Keratinocyte (primary cell): ENCODE results near the gene S100P. TPM values are rescaled to one million over a fixed set of nuclear protein-coding genes. Genes with fewer than 3 reads are reported as not detected.

Experiments
- DNase-seq: peaks from one replicate; pipeline ENCODE4 v3.0.0-alpha.2; 2011; ENCODE audit warnings: low read depth, missing footprints, low spot score
- FAIRE-seq: peaks from 2 replicates; lab custom pipeline; 2011; peaks lifted over from hg19 to GRCh38; lab: Jason Lieb, UNC
- H2AFZ ChIP-seq: 2 replicates; pipeline ENCODE4 v1.6.0; 2012; ENCODE audit warnings: low read length, control low read depth, inconsistent platforms; ENCODE audit not compliant: control insufficient read depth
- H3K27ac ChIP-seq: 2 replicates; pipeline ENCODE4 v1.5.1; 2011; ENCODE audit warnings: low read length; ENCODE audit not compliant: control insufficient read depth, insufficient read depth
- H3K27me3 ChIP-seq: 3 replicates; pipeline ENCODE4 v1.6.0; 2011; ENCODE audit warnings: low read length; ENCODE audit not compliant: control insufficient read depth, insufficient read depth; ENCODE audit errors: extremely low read depth
- H3K36me3 ChIP-seq, 2 experiments: 2 replicates in 1 of 2; 3 replicates in 1 of 2; pipeline ENCODE4 v1.5.1; 2011; ENCODE audit warnings: low read length in 2 of 2, mild to moderate bottlenecking in 1 of 2; ENCODE audit not compliant: control insufficient read depth in 2 of 2, insufficient read depth in 2 of 2; ENCODE audit errors: extremely low read depth in 1 of 2
- H3K4me1 ChIP-seq: 3 replicates; pipeline ENCODE4 v1.5.1; 2011; ENCODE audit warnings: low read length; ENCODE audit not compliant: control insufficient read depth, insufficient read depth; ENCODE audit errors: extremely low read depth
- H3K4me2 ChIP-seq: 3 replicates; pipeline ENCODE4 v1.6.0; 2011; ENCODE audit warnings: low read depth, low read length; ENCODE audit not compliant: control insufficient read depth, insufficient read depth; ENCODE audit errors: extremely low read depth
- H3K4me3 ChIP-seq, 3 experiments: fragments of 200-600 bp in 1 of 3; sonication (generic) in 1 of 3; 2 replicates in 2 of 3; 3 replicates in 1 of 3; pipeline ENCODE4 v1.5.1; 2011 to 2016; ENCODE audit warnings: low read length in 3 of 3, mild to moderate bottlenecking in 3 of 3, control low read depth in 2 of 3, inconsistent platforms in 1 of 3, low read depth in 1 of 3, mixed read lengths in 1 of 3, mixed run types in 1 of 3, moderate library complexity in 1 of 3; ENCODE audit not compliant: control insufficient read depth in 2 of 3, insufficient read depth in 2 of 3; ENCODE audit errors: extremely low read depth in 1 of 3
- H3K79me2 ChIP-seq: 2 replicates; pipeline ENCODE4 v1.6.0; 2012; ENCODE audit warnings: low read length; ENCODE audit not compliant: control insufficient read depth, insufficient read depth
- H3K9ac ChIP-seq: 3 replicates; pipeline ENCODE4 v1.6.0; 2011; ENCODE audit warnings: low read length; ENCODE audit not compliant: control insufficient read depth, insufficient read depth; ENCODE audit errors: extremely low read depth
- H3K9me1 ChIP-seq: 3 replicates; pipeline ENCODE4 v1.6.0; 2011; ENCODE audit warnings: low read length; ENCODE audit not compliant: control insufficient read depth, insufficient read depth; ENCODE audit errors: extremely low read depth
- H3K9me3 ChIP-seq: 2 replicates; pipeline ENCODE4 v1.5.1; 2012; ENCODE audit warnings: low read depth, low read length; ENCODE audit not compliant: control insufficient read depth
- H4K20me1 ChIP-seq: 3 replicates; pipeline ENCODE4 v1.6.0; 2011; ENCODE audit warnings: low read length; ENCODE audit not compliant: control insufficient read depth, insufficient read depth; ENCODE audit errors: extremely low read depth
- EZH2 ChIP-seq: IDR thresholded peaks from one replicate; pipeline ENCODE4 v1.6.1; 2012; ENCODE audit warnings: inconsistent platforms, mild to moderate bottlenecking, low read length, moderate library complexity
- dilution Hi-C: fragments of 300-500 bp; cut with MboI; formaldehyde crosslinking; loops from one replicate; pipeline ENCODE4 v1.7.0; 2020; ENCODE audit warnings: low sequenced_read_pairs; ENCODE audit not compliant: extremely low pct_ligation_motif_present
- polyA plus RNA-seq, 5 experiments: library from polyadenylated mRNA; depleted of rRNA in 3 of 5; stranded (reverse) in 3 of 5; stranded (forward) in 1 of 5; unstranded in 1 of 5; fragments of >200 nt; gene quantifications; 1 replicate in 1 of 5; 2 replicates in 3 of 5; 3 replicates in 1 of 5; pipeline versions ENCODE4 v1.2.1 to v1.2.3, GENCODE V29; 2011 to 2012; ENCODE audit warnings: missing spikeins in 2 of 5, low read depth in 1 of 5, low replicate concordance in 1 of 5
- TF ChIP-seq, protein P1 (sequence below), 3 experiments: IDR thresholded peaks in 1 of 3; conservative IDR thresholded peaks in 1 of 3; optimal IDR thresholded peaks in 1 of 3; 2 replicates in 2 of 3; 3 replicates in 1 of 3; pipeline versions ENCODE3 to v1.5.1; 2011; ENCODE audit warnings: low read length in 3 of 3, mild to moderate bottlenecking in 3 of 3, moderate library complexity in 2 of 3, control low read depth in 1 of 3, inconsistent platforms in 1 of 3; ENCODE audit not compliant: insufficient read depth in 2 of 3; ENCODE audit errors: extremely low read depth in 1 of 3

Gene S100P
- polyA plus RNA-seq, 1 donor (not counting 4 experiments of a cell fraction or from before 2014, with no cell fraction given), result 1.7 TPM

DNA sequence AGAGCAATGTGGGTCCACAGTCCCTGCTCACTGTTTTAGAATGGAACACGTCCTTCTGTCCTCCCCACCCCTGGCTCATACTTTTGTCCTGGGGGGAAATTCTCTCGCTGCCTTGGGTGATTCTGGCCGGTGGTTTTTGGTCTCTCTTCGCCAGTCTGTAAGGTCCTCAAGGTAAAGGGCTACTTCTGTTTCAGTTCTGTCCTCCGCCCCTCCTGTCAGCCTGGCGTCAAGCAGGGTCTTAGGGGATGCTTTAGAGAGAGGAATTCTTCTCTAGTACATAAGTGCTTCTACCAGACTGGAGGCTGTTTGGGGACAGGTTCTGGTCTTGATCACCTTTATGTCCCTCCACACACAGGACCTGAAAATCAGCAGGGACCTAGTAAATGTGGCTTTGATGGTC lies 16.6 kb downstream of the S100P start:
- H3K9ac ChIP-seq, result peak overlapping the region; percentile 88
- TF ChIP-seq EZH2, result no peak
- TF ChIP-seq, protein P1, sequence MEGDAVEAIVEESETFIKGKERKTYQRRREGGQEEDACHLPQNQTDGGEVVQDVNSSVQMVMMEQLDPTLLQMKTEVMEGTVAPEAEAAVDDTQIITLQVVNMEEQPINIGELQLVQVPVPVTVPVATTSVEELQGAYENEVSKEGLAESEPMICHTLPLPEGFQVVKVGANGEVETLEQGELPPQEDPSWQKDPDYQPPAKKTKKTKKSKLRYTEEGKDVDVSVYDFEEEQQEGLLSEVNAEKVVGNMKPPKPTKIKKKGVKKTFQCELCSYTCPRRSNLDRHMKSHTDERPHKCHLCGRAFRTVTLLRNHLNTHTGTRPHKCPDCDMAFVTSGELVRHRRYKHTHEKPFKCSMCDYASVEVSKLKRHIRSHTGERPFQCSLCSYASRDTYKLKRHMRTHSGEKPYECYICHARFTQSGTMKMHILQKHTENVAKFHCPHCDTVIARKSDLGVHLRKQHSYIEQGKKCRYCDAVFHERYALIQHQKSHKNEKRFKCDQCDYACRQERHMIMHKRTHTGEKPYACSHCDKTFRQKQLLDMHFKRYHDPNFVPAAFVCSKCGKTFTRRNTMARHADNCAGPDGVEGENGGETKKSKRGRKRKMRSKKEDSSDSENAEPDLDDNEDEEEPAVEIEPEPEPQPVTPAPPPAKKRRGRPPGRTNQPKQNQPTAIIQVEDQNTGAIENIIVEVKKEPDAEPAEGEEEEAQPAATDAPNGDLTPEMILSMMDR (optimal IDR thresholded peaks at IDR 0.05 in 1 of 3, IDR thresholded peaks at IDR 0.05 in 1 of 3, conservative IDR thresholded peaks at IDR 0.05 in 1 of 3; ENCODE audit: extremely low read depth in 1 of 3, insufficient read depth in 2 of 3, low read length in 3 of 3), result no peak
- no peaks in the 10 kb centered on the region for H3K27me3 ChIP-seq
- peak overlapping the region; percentile 32 for H3K27ac ChIP-seq
- dilution Hi-C loops, result no loop called here
- H3K9me1 ChIP-seq, result no peaks in the 10 kb centered on the region
- H4K20me1 ChIP-seq, result no peaks in the 10 kb centered on the region
- peak overlapping the region; percentile 97 for H2AFZ ChIP-seq
- H3K36me3 ChIP-seq, result peaks cover 5 to 9% of the 10 kb centered on the region in 2 experiments
- H3K4me2 ChIP-seq, result peak overlapping the region; percentile 99
- no peaks in the 10 kb centered on the region for H3K9me3 ChIP-seq
- peaks cover 41% of the 10 kb centered on the region for H3K79me2 ChIP-seq
- H3K4me3 ChIP-seq, result peak overlapping the region; percentile 62 to 93 (median 85)
- no peak for FAIRE-seq
- H3K4me1 ChIP-seq, result peaks cover 19% of the 10 kb centered on the region
- DNase-seq, result no peak

DNA sequence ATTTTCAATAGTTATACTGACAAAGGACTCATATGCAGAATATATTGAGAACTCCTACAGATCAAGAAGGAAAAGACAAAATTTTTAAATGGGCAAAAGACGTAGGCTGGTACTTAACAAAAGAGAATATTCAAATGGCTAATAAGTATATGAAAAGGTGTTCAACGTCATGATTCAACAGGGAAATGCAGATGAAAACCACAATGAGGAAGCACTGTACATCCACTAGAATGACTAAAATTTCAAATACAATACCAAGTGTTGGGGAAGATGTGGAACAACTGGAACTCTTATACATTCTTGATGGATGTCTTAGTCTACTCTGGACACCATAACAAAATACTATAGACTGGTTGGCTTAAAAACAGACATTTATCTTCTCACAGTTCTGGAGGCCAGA lies 17.3 kb downstream of the S100P start:
- Histone ChIP-seq H3K27ac (no peak overlapping the region), H3K9me1 (no peaks in the 10 kb centered on the region), H3K9ac (no peak overlapping the region), H3K27me3 (no peaks in the 10 kb centered on the region), H2AFZ (no peak overlapping the region), H3K79me2 (peaks cover 36% of the 10 kb centered on the region), H3K4me3 (no peak overlapping the region), H4K20me1 (no peaks in the 10 kb centered on the region), H3K4me1 (peaks cover 21% of the 10 kb centered on the region), H3K9me3 (no peaks in the 10 kb centered on the region), H3K36me3 (peaks cover 5 to 9% of the 10 kb centered on the region in 2 experiments), H3K4me2 (no peak overlapping the region)
- dilution Hi-C loops, result no loop called here
- DNase-seq (no peak), FAIRE-seq (no peak)
- TF ChIP-seq EZH2, result no peak
- TF ChIP-seq, protein P1 (optimal IDR thresholded peaks at IDR 0.05 in 1 of 3, IDR thresholded peaks at IDR 0.05 in 1 of 3, conservative IDR thresholded peaks at IDR 0.05 in 1 of 3; ENCODE audit: extremely low read depth in 1 of 3, insufficient read depth in 2 of 3, low read length in 3 of 3), result no peak
